Measurements from ENCODE around the gene TMEM121B.

DNA sequence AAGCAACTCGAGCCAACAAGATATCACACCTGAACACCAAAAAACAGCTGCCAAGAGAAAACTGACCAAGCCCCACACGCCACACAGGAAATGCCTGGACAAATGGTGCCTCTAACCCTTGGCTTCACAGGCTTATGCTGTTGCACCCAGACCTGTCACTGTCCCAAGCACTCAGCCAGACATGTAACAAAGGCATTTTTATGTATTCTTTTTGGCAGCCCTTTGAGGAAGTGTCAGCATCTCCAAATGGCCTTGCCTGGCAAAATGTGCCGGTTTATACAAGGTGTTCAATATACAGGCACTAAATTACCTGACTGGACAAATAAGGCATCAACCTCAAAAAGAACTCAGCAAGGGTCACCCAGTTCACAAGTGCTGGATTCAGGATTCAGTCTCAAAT lies 31.8 kb upstream of the TMEM121B start:
- no peak for TF ChIP-seq ATF1 (CRISPR knock-in tag; IDR thresholded peaks at IDR 0.05)
- TF ChIP-seq, protein P1, sequence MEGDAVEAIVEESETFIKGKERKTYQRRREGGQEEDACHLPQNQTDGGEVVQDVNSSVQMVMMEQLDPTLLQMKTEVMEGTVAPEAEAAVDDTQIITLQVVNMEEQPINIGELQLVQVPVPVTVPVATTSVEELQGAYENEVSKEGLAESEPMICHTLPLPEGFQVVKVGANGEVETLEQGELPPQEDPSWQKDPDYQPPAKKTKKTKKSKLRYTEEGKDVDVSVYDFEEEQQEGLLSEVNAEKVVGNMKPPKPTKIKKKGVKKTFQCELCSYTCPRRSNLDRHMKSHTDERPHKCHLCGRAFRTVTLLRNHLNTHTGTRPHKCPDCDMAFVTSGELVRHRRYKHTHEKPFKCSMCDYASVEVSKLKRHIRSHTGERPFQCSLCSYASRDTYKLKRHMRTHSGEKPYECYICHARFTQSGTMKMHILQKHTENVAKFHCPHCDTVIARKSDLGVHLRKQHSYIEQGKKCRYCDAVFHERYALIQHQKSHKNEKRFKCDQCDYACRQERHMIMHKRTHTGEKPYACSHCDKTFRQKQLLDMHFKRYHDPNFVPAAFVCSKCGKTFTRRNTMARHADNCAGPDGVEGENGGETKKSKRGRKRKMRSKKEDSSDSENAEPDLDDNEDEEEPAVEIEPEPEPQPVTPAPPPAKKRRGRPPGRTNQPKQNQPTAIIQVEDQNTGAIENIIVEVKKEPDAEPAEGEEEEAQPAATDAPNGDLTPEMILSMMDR (CRISPR knock-in tag; IDR thresholded peaks at IDR 0.05), result no peak
- TF ChIP-seq ZNF253 (CRISPR knock-in tag; IDR thresholded peaks at IDR 0.05; ENCODE audit: borderline replicate concordance), result no peak
- 0 out of 2 replicates have a peak, but pooled peaks have one; percentile 7 for TF ChIP-seq MAFF (IDR thresholded peaks at IDR 0.05; ENCODE audit: low read depth, low read length)
- TF ChIP-seq DMAP1 (CRISPR knock-in tag; IDR thresholded peaks at IDR 0.05), result no peak
- no peak for TF ChIP-seq POLR2A (IDR thresholded peaks at IDR 0.05; ENCODE audit: insufficient read depth in 1 of 2, low read depth in 2 of 2, low read length in 2 of 2)
- TF ChIP-seq TRIM24 (CRISPR knock-in tag; IDR thresholded peaks at IDR 0.05), result no peak
- no peak for TF ChIP-seq ZBTB7A (CRISPR knock-in tag; IDR thresholded peaks at IDR 0.05)
- TF ChIP-seq HMGA1 (CRISPR knock-in tag; conservative IDR thresholded peaks at IDR 0.05), result no peak
- TF ChIP-seq SIN3A (IDR thresholded peaks at IDR 0.05; ENCODE audit: borderline replicate concordance, low read depth, low read length), result no peak
